Measurements from ENCODE around the gene PROCA1. TPM values are rescaled to one million over a fixed set of nuclear protein-coding genes. Genes with fewer than 3 reads are reported as not detected.
A peak's percentile ranks its signal among the peaks of the same experiment; 100 is the strongest.

The PROCA1 gene
- total and polyA plus RNA-seq, 2 of the 13 experiments (the other 11 are each of a cell fraction or from before 2014, with no cell fraction given) = 0.73 to 1.5 TPM

- no peak for TF ChIP-seq ZNF639 (CRISPR knock-in tag; conservative IDR thresholded peaks at IDR 0.05)
- 0 out of 2 replicates have a peak, but pooled peaks have one; percentile 4 for TF ChIP-seq HNRNPL (IDR thresholded peaks at IDR 0.05; ENCODE audit: low read depth, low read length)
- no peak for TF ChIP-seq ZNF746 (CRISPR knock-in tag; IDR thresholded peaks at IDR 0.05)
- 0 out of 2 replicates have a peak, but pooled peaks have one; percentile 46 for TF ChIP-seq ZNF546 (CRISPR knock-in tag; conservative IDR thresholded peaks at IDR 0.05)
- no peak for TF ChIP-seq SMARCE1 (IDR thresholded peaks at IDR 0.05; ENCODE audit: borderline replicate concordance)
These were observed 49.2 kb downstream of the PROCA1 start (continued) for GRCh38 chr17:28662527-28662829.

DNA sequence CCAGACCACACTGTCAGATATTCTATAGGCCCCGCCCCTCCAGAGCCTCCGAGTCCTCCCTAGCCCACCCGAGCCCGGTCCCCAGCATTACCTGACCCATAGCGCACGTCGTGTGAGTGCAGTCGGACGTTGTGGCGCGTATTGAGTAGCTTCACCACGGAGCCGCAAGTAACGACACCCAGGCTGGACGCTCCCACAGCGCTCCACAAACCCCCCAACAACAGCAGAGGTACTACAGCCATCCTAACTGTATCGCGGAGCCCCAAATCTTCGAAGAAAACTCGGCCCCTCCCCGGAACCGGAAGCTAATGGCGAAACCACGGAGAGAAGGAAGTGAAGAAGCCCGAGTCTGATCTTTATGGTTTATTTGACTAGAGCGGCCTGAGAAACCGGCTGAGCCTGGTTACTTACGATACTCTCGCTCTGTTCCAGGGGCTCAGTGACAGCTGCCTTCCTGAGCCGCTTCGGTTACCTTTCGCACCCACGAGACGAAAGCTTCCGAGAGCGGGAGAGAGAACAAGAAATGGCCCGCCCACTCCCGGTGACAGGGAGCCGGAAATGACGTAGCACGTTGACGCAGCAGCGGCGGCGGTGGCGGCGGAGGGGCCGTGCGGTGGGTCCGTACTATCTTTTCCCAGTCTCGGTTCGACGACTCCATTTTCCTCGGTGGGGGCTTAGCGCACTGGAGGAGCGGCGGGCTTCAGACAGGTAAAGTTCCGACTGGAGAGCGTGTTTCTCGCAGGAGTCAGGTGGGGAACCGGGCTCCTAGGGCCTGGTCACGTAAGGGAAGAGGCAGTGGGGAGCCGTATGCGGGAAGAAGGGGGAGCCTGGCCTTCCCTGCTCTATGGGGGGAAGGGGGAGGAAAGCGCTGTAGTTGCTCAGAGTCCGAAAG, 49.8 kb downstream of the PROCA1 start, which contains the start of the genes SDF2 and SUPT6H:
Gene SDF2 (minus strand): TSS at position 272 of the 892 bp plus-strand sequence. CDS start 30 bp downstream, at position 242.
Gene SUPT6H (plus strand): TSS at position 571 of the 892 bp plus-strand sequence. CDS start 11,197 bp downstream, outside the sequence.
- Histone ChIP-seq H3K36me3 (replicated peaks in 1 of 2; ENCODE audit: control insufficient read depth in 1 of 2, insufficient read depth in 2 of 2, low read length in 2 of 2) (peaks cover 1 to 13% of the 10 kb centered on the region in 2 experiments; a peak in 4 of 5 replicates), H3K4me3 (replicated peaks in 1 of 3; ENCODE audit: insufficient read depth in 1 of 3, low read depth in 2 of 3, low read length in 3 of 3) (peak within 1 kb of the TSS; percentile 73 to 91 (median 88)), H3K9ac (ENCODE audit: insufficient read depth, low read depth, low read length) (peak within 1 kb of the TSS; percentile 94), H3K4me1 (ENCODE audit: insufficient read depth, low read length) (peaks cover 52% of the 10 kb centered on the region), H4K20me1 (ENCODE audit: insufficient read depth, low read length) (no peaks in the 10 kb centered on the region; the same call in none of the 2 replicates), H2AFZ (ENCODE audit: low read length) (peak within 1 kb of the TSS; percentile 97), H3K27me3 (ENCODE audit: control insufficient read depth in 1 of 2, insufficient read depth in 2 of 2, low read length in 2 of 2) (no peaks in the 10 kb centered on the region; a peak in 2 of 5 replicates), H3K79me2 (ENCODE audit: insufficient read depth, low read length) (peaks cover 75% of the 10 kb centered on the region), H3K27ac (ENCODE audit: extremely low read length, insufficient read depth, low read length) (peak within 1 kb of the TSS; percentile 91), H3K9me3 (ENCODE audit: low read length) (no peaks in the 10 kb centered on the region), H3K4me2 (ENCODE audit: low read depth, low read length) (peak within 1 kb of the TSS; percentile 94)
- under 1% methylated on average over 30 of the region's 66 CpGs for WGBS (ENCODE audit: low lambda C conversion rate)
- TSS peak; percentile 78 for BruUV-seq (replicated peaks)
- POLR2A ChIA-PET = interaction anchor here (0.8 to 5.2 kb wide), 19 partner anchors 11 to 290 kb away, joined by 3 to 69 read pairs (median 6); partner anchors contain the start of genes BLTP2, NEK8, PROCA1 and RPL23A
- CTCF ChIA-PET (ENCODE audit: low intra/inter-chr PET ratio, low total read pairs) = interaction anchor here (1.4 kb wide), 1 partner anchor 15 kb away, joined by 3 read pairs; no protein-coding TSS in a partner anchor
- intact Hi-C loops (cut with micrococcal nuclease; ENCODE audit: unreplicated experiment) = loop anchor here (5.0 kb wide), 1 partner anchor 35 kb away; no protein-coding TSS in a partner anchor
- peak; percentile 81 for DNase-seq (ENCODE audit: low spot score)
- peak; percentile 36 for FAIRE-seq
- in situ Hi-C loops (cut with HindIII; ENCODE audit: extremely low pct_ligation_motif_present, low pct_unique_long_range_greater_than_20kb) = no loop called here
- peak; percentile 92 for ATAC-seq
- TF ChIP-seq DBP (CRISPR knock-in tag; IDR thresholded peaks at IDR 0.05; ENCODE audit: not compliant biosample characterization) (no peak), HNF4A (CRISPR knock-in tag; IDR thresholded peaks at IDR 0.05) (no peak), ZNF674 (CRISPR knock-in tag; IDR thresholded peaks at IDR 0.05; ENCODE audit: low read depth) (no peak), ZNF879 (CRISPR knock-in tag; IDR thresholded peaks at IDR 0.05) (no peak; the same call in 1 of the 2 replicates), HMGA1 (CRISPR knock-in tag; conservative IDR thresholded peaks at IDR 0.05) (no peak), ZNF562 (CRISPR knock-in tag; IDR thresholded peaks at IDR 0.05; ENCODE audit: borderline replicate concordance) (no peak), MED13 (CRISPR knock-in tag; IDR thresholded peaks at IDR 0.05) (no peak), SAP130 (CRISPR knock-in tag; IDR thresholded peaks at IDR 0.05; ENCODE audit: low read depth) (peak; percentile 96), MEIS1 (CRISPR knock-in tag; IDR thresholded peaks at IDR 0.05; ENCODE audit: borderline replicate concordance) (peak; percentile 72; the same call in 1 of the 2 replicates), KLF6 (CRISPR knock-in tag; IDR thresholded peaks at IDR 0.05) (peak; percentile 62; the same call in 1 of the 2 replicates), ZFP36 (IDR thresholded peaks at IDR 0.05; ENCODE audit: borderline replicate concordance, low read depth, low read length, partially characterized antibody) (no peak)
- TF ChIP-seq, protein P1, sequence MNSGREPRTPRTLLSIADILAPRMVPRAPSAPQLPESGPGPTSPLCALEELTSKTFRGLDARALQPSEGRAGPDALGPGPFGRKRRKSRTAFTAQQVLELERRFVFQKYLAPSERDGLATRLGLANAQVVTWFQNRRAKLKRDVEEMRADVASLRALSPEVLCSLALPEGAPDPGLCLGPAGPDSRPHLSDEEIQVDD (CRISPR knock-in tag; IDR thresholded peaks at IDR 0.05; ENCODE audit: borderline replicate concordance) = no peak
- TF ChIP-seq, protein P2, sequence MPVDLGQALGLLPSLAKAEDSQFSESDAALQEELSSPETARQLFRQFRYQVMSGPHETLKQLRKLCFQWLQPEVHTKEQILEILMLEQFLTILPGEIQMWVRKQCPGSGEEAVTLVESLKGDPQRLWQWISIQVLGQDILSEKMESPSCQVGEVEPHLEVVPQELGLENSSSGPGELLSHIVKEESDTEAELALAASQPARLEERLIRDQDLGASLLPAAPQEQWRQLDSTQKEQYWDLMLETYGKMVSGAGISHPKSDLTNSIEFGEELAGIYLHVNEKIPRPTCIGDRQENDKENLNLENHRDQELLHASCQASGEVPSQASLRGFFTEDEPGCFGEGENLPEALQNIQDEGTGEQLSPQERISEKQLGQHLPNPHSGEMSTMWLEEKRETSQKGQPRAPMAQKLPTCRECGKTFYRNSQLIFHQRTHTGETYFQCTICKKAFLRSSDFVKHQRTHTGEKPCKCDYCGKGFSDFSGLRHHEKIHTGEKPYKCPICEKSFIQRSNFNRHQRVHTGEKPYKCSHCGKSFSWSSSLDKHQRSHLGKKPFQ (CRISPR knock-in tag; IDR thresholded peaks at IDR 0.05; ENCODE audit: insufficient replicate concordance) = no peak

Measured in HepG2 (cell line).